ENCODE measurements around the gene PON3. TPM values are rescaled to one million over a fixed set of nuclear protein-coding genes. Genes with fewer than 3 reads are reported as not detected.
A peak's percentile ranks its signal among the peaks of the same experiment; 100 is the strongest.

The PON3 gene
- polyA plus RNA-seq (ENCODE audit: insufficient read depth in 1 of 5, insufficient read length in 5 of 5, low replicate concordance in 1 of 5), result 10 to 100 TPM; 11.9 to 19.9 (median 13.3) TPM
- long read RNA-seq, donor 1, transcript PON3-201 (9 exons, 1,105 nt), result major isoform, 9 of 24 reads
- long read RNA-seq, donor 1, transcript PON3-210 (4 exons, 2,433 nt), result minor isoform, 6 of 24 reads
- long read RNA-seq, donor 1, partial matches to known transcripts, result 5 of 24 reads
- long read RNA-seq, donor 1, other reads (novel, unspliced or antisense), result 0 of 24 reads
- long read RNA-seq, donor 2, result 0 reads
- long read RNA-seq, donor 3, partial matches to known transcripts, result 0 of 8 reads
- long read RNA-seq, donor 3, other reads (novel, unspliced or antisense), result 0 of 8 reads
- long read RNA-seq, donor 4, transcript PON3-201 (9 exons, 1,105 nt), result major isoform, 5 of 11 reads
- long read RNA-seq, donor 4, partial matches to known transcripts, result 0 of 11 reads
- long read RNA-seq, donor 4, other reads (novel, unspliced or antisense), result 0 of 11 reads
- long read RNA-seq, donor 5, transcript PON3-201 (9 exons, 1,105 nt), result major isoform, 5 of 5 reads
- long read RNA-seq, donor 5, partial matches to known transcripts, result 0 of 5 reads
- long read RNA-seq, donor 5, other reads (novel, unspliced or antisense), result 0 of 5 reads
- long read RNA-seq, donor 6, partial matches to known transcripts, result 0 of 4 reads
- long read RNA-seq, donor 6, other reads (novel, unspliced or antisense), result 0 of 4 reads
- long read RNA-seq, donor 7, transcript PON3-201 (9 exons, 1,105 nt), result major isoform, 6 of 6 reads
- long read RNA-seq, donor 7, partial matches to known transcripts, result 0 of 6 reads
- long read RNA-seq, donor 7, other reads (novel, unspliced or antisense), result 0 of 6 reads
- long read RNA-seq, donor 8, partial matches to known transcripts, result 0 of 2 reads
- long read RNA-seq, donor 8, other reads (novel, unspliced or antisense), result 0 of 2 reads

GRCh38 chr7:95396136-95397032 lies at the start of gene PON3:
Gene PON3, minus strand, starts transcription at chr7:95396375. Its CDS starts 25 bp downstream, at chr7:95396350.
- peak in 1 of 2 donors; percentile 20 for DNase-seq

GRCh38 chr7:95444796-95445195 lies 48.6 kb upstream of the PON3 start:
- no peak for DNase-seq

- peak in 1 of 2 donors; percentile 49 for DNase-seq
These were observed 45.1 kb upstream of the PON3 start for GRCh38 chr7:95441042-95441823.

- DNase-seq, result no peak
These were observed 44.3 kb upstream of the PON3 start for GRCh38 chr7:95440394-95441038.

GRCh38 chr7:95436407-95436806 lies 40.2 kb upstream of the PON3 start:
- DNase-seq, result no peak

- DNase-seq, result peak in 1 of 2 donors; percentile 37
These were observed 39.2 kb upstream of the PON3 start for GRCh38 chr7:95435422-95435780.

GRCh38 chr7:95434557-95435421 lies 38.6 kb upstream of the PON3 start, which contains the start of gene PON2:
Gene PON2, minus strand, starts transcription at chr7:95435028. Its CDS starts 77 bp downstream, at chr7:95434951.
- peak; percentile 82 to 89 for DNase-seq

GRCh38 chr7:95433952-95434556 lies 37.9 kb upstream of the PON3 start:
- DNase-seq, result no peak

- DNase-seq, result no peak
These were observed 37.0 kb upstream of the PON3 start for GRCh38 chr7:95433129-95433528.

- no peak for DNase-seq
These were observed 36.4 kb upstream of the PON3 start for GRCh38 chr7:95432606-95433005.

GRCh38 chr7:95430864-95431263 lies 34.7 kb upstream of the PON3 start:
- no peak for DNase-seq

- no peak for DNase-seq
These were observed 33.2 kb upstream of the PON3 start for GRCh38 chr7:95429241-95429990.

- no peak for DNase-seq
These were observed 31.8 kb upstream of the PON3 start for GRCh38 chr7:95427914-95428516.

GRCh38 chr7:95427166-95427565 lies 31.0 kb upstream of the PON3 start:
- DNase-seq, result no peak

GRCh38 chr7:95425694-95426093 lies 29.5 kb upstream of the PON3 start:
- no peak for DNase-seq

- no peak for DNase-seq
These were observed 28.5 kb upstream of the PON3 start for GRCh38 chr7:95424716-95425115.

- no peak for DNase-seq
These were observed 25.8 kb upstream of the PON3 start for GRCh38 chr7:95421847-95422444.
